Measurements from ENCODE around the gene SYNPR. TPM values are rescaled to one million over a fixed set of nuclear protein-coding genes. Genes with fewer than 3 reads are reported as not detected.

SYNPR gene
- total RNA-seq, 1 donor from 2014 or later, result not detected

GRCh38 chr3:63557912-63558311 lies 279.8 kb downstream of the SYNPR start:
- H3K4me3 Mint-ChIP-seq (ENCODE audit: unreplicated experiment), result no peak overlapping the region
- H3K36me3 Mint-ChIP-seq (ENCODE audit: unreplicated experiment), result no peaks in the 10 kb centered on the region
- H3K27ac Mint-ChIP-seq (ENCODE audit: unreplicated experiment), result no peak overlapping the region
- H3K27me3 Mint-ChIP-seq (ENCODE audit: unreplicated experiment), result peaks cover 3% of the 10 kb centered on the region
- TF ChIP-seq CTCF (IDR thresholded peaks at IDR 0.05), result no peak
- H3K4me1 Mint-ChIP-seq (ENCODE audit: unreplicated experiment), result no peaks in the 10 kb centered on the region
- no peaks in the 10 kb centered on the region for H3K9me3 Mint-ChIP-seq (ENCODE audit: unreplicated experiment)
- no peak for DNase-seq (ENCODE audit: extremely low spot score, unreplicated experiment)

- H3K4me1 Mint-ChIP-seq (ENCODE audit: unreplicated experiment), result no peaks in the 10 kb centered on the region
- DNase-seq (ENCODE audit: extremely low spot score, unreplicated experiment), result no peak
- no peak overlapping the region for H3K27ac Mint-ChIP-seq (ENCODE audit: unreplicated experiment)
- no peaks in the 10 kb centered on the region for H3K9me3 Mint-ChIP-seq (ENCODE audit: unreplicated experiment)
- H3K27me3 Mint-ChIP-seq (ENCODE audit: unreplicated experiment), result peaks cover 3% of the 10 kb centered on the region
- no peaks in the 10 kb centered on the region for H3K36me3 Mint-ChIP-seq (ENCODE audit: unreplicated experiment)
- H3K4me3 Mint-ChIP-seq (ENCODE audit: unreplicated experiment), result no peak overlapping the region
- TF ChIP-seq CTCF (IDR thresholded peaks at IDR 0.05), result no peak
Observed at GRCh38 chr3:63559884-63560283, 281.8 kb downstream of the SYNPR start.

GRCh38 chr3:63561879-63562278 lies 283.8 kb downstream of the SYNPR start:
- Mint-ChIP-seq H3K27me3 (ENCODE audit: unreplicated experiment) (peaks cover 3% of the 10 kb centered on the region), H3K27ac (ENCODE audit: unreplicated experiment) (no peak overlapping the region), H3K9me3 (ENCODE audit: unreplicated experiment) (no peaks in the 10 kb centered on the region), H3K4me3 (ENCODE audit: unreplicated experiment) (no peak overlapping the region), H3K4me1 (ENCODE audit: unreplicated experiment) (no peaks in the 10 kb centered on the region), H3K36me3 (ENCODE audit: unreplicated experiment) (no peaks in the 10 kb centered on the region)
- TF ChIP-seq CTCF (IDR thresholded peaks at IDR 0.05), result no peak
- DNase-seq (ENCODE audit: extremely low spot score, unreplicated experiment), result no peak

- H3K27me3 Mint-ChIP-seq (ENCODE audit: unreplicated experiment), result peaks cover 3% of the 10 kb centered on the region
- H3K27ac Mint-ChIP-seq (ENCODE audit: unreplicated experiment), result no peak overlapping the region
- no peaks in the 10 kb centered on the region for H3K4me1 Mint-ChIP-seq (ENCODE audit: unreplicated experiment)
- H3K4me3 Mint-ChIP-seq (ENCODE audit: unreplicated experiment), result no peak overlapping the region
- DNase-seq (ENCODE audit: extremely low spot score, unreplicated experiment), result no peak
- H3K36me3 Mint-ChIP-seq (ENCODE audit: unreplicated experiment), result no peaks in the 10 kb centered on the region
- no peak for TF ChIP-seq CTCF (IDR thresholded peaks at IDR 0.05)
- H3K9me3 Mint-ChIP-seq (ENCODE audit: unreplicated experiment), result no peaks in the 10 kb centered on the region
Observed at GRCh38 chr3:63562323-63562722, 284.2 kb downstream of the SYNPR start.

GRCh38 chr3:63563572-63563971 lies 285.5 kb downstream of the SYNPR start:
- no peak overlapping the region for H3K27ac Mint-ChIP-seq (ENCODE audit: unreplicated experiment)
- peaks cover 3% of the 10 kb centered on the region for H3K27me3 Mint-ChIP-seq (ENCODE audit: unreplicated experiment)
- no peak for DNase-seq (ENCODE audit: extremely low spot score, unreplicated experiment)
- no peaks in the 10 kb centered on the region for H3K36me3 Mint-ChIP-seq (ENCODE audit: unreplicated experiment)
- H3K4me3 Mint-ChIP-seq (ENCODE audit: unreplicated experiment), result no peak overlapping the region
- H3K9me3 Mint-ChIP-seq (ENCODE audit: unreplicated experiment), result no peaks in the 10 kb centered on the region
- no peak for TF ChIP-seq CTCF (IDR thresholded peaks at IDR 0.05)
- no peaks in the 10 kb centered on the region for H3K4me1 Mint-ChIP-seq (ENCODE audit: unreplicated experiment)

All from osteocyte (in vitro differentiated cells).